Kidney epithelial cell (primary cell): ENCODE measurements around the gene TLCD2. TPM values are rescaled to one million over a fixed set of nuclear protein-coding genes. Genes with fewer than 3 reads are reported as not detected.

ENCODE experiments used
- DNase-seq: peaks from one replicate; pipeline ENCODE4 v3.0.0-alpha.2; 2010; ENCODE audit warnings: low read depth
- H3K27me3 ChIP-seq: 2 replicates; pipeline ENCODE4 v1.6.0; 2011; ENCODE audit warnings: low read length; ENCODE audit not compliant: control insufficient read depth, insufficient read depth
- H3K36me3 ChIP-seq: 2 replicates; pipeline ENCODE4 v1.5.1; 2011; ENCODE audit warnings: low read length; ENCODE audit not compliant: control insufficient read depth, insufficient read depth
- H3K4me3 ChIP-seq: 2 replicates; pipeline ENCODE4 v1.5.1; 2011; ENCODE audit warnings: low read depth, mild to moderate bottlenecking, control low read depth, low read length
- CTCF ChIP-seq: IDR thresholded peaks from 2 replicates; pipeline ENCODE4 v1.5.1; 2011; ENCODE audit warnings: mild to moderate bottlenecking, moderate library complexity, low read length, control low read depth, inconsistent platforms; ENCODE audit not compliant: insufficient read depth, poor library complexity, severe bottlenecking
- total RNA-seq: library from RNA; depleted of rRNA; stranded (reverse); fragments of >200 nt; gene quantifications from 2 replicates; pipeline ENCODE4 v1.2.3, GENCODE V29; 2015

The TLCD2 gene
- total RNA-seq, 1 donor from 2014 or later: 1.8 TPM

GRCh38 chr17:1714980-1715802 lies 5.0 kb upstream of the TLCD2 start:
- no peak for TF ChIP-seq CTCF
- peaks cover 11% of the 10 kb centered on the region for H3K36me3 ChIP-seq
- no peaks in the 10 kb centered on the region for H3K27me3 ChIP-seq
- no peak for DNase-seq
- H3K4me3 ChIP-seq: peak overlapping the region; percentile 89

- Histone ChIP-seq H3K36me3 (peaks cover 11% of the 10 kb centered on the region), H3K4me3 (peak overlapping the region; percentile 89), H3K27me3 (no peaks in the 10 kb centered on the region)
- DNase-seq: peak; percentile 89
- no peak for TF ChIP-seq CTCF
Observed at GRCh38 chr17:1714427-1714979, 4.3 kb upstream of the TLCD2 start.

GRCh38 chr17:1713878-1714426 lies 3.8 kb upstream of the TLCD2 start:
- DNase-seq: no peak
- Histone ChIP-seq H3K4me3 (peak overlapping the region; percentile 89), H3K27me3 (no peaks in the 10 kb centered on the region), H3K36me3 (peaks cover 11% of the 10 kb centered on the region)
- TF ChIP-seq CTCF: peak; percentile 71

DNA sequence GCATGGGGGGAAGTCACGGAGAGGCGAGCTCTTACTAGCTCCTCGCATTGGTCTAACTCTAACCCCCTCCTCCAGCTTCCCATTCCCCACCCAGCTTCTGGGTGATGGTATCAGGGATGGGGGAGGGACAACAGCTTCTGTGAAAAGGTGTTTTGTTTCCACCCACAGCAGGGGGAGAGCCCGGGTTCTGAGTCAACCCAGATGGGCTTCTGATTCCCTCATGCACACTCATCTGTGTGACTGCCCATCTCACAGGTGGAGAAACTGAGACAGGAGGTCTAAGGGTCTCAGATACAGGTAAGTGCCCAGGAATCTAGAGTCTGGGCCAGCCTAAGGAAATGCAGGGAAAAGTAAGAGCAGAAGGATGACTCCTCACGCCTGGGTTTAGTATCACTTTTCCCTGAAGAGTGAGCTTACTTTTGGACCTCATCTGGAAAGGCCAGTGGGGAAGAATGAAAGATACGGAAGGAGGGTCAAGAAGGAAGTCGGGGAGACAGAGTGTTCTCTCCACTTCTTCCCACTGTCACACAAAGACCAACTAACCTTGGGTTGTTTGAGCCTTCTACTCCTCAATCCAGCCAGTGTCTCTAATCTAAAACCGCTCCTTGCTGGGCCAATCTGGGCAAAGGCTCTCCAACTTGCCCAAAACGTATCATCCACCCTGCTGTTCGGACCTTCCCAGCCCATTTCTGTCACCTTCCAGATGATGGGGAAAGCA lies 3.1 kb upstream of the TLCD2 start:
- DNase-seq: no peak
- Histone ChIP-seq H3K36me3 (peaks cover 11% of the 10 kb centered on the region), H3K4me3 (peak overlapping the region; percentile 89), H3K27me3 (no peaks in the 10 kb centered on the region)
- TF ChIP-seq CTCF: no peak

- H3K36me3 ChIP-seq: peaks cover 11% of the 10 kb centered on the region
- no peaks in the 10 kb centered on the region for H3K27me3 ChIP-seq
- no peak for TF ChIP-seq CTCF
- no peak for DNase-seq
- no peak overlapping the region for H3K4me3 ChIP-seq
Observed at GRCh38 chr17:1712271-1712670, 2.1 kb upstream of the TLCD2 start.
